ENCODE data around the gene LRBA. TPM values are rescaled to one million over a fixed set of nuclear protein-coding genes. Genes with fewer than 3 reads are reported as not detected.

LRBA gene
- polyA plus RNA-seq, 6 donors from 2014 or later = 18.0 to 25.7 (median 19.6) TPM

GRCh38 chr4:150863456-150863855 lies 151.6 kb downstream of the LRBA start:
- Mint-ChIP-seq H3K9me3 (peaks cover 0 to 2% (median 0%) of the 10 kb centered on the region in 7 donors), H3K4me1 (no peaks in the 10 kb centered on the region), H3K4me3 (no peak overlapping the region), H3K27ac (no peak overlapping the region), H3K27me3 (no peaks in the 10 kb centered on the region), H3K36me3 (no peaks in the 10 kb centered on the region)
- ATAC-seq (ENCODE audit: low read depth in 2 of 2) (no peak), DNase-seq (no peak)

GRCh38 chr4:150862829-150863228 lies 152.3 kb downstream of the LRBA start:
- Mint-ChIP-seq H3K9me3 (peaks cover 0 to 2% (median 0%) of the 10 kb centered on the region in 7 donors), H3K36me3 (no peaks in the 10 kb centered on the region), H3K27ac (no peak overlapping the region), H3K4me1 (no peaks in the 10 kb centered on the region), H3K27me3 (no peaks in the 10 kb centered on the region), H3K4me3 (no peak overlapping the region)
- no peak for DNase-seq
- no peak for ATAC-seq (ENCODE audit: low read depth in 2 of 2)

- H3K27me3 Mint-ChIP-seq = no peaks in the 10 kb centered on the region
- peak overlapping the region in 1 of 6 donors; percentile 77 for H3K27ac Mint-ChIP-seq
- peaks cover 0 to 2% (median 0%) of the 10 kb centered on the region in 3 donors for H3K4me1 Mint-ChIP-seq
- H3K9me3 Mint-ChIP-seq = peaks cover 0 to 2% (median 0%) of the 10 kb centered on the region in 7 donors
- H3K4me3 Mint-ChIP-seq = no peak overlapping the region
- no peaks in the 10 kb centered on the region for H3K36me3 Mint-ChIP-seq
- no peak for ATAC-seq (ENCODE audit: low read depth in 2 of 2)
- no peak for DNase-seq
Measured at GRCh38 chr4:150859453-150859852, 155.6 kb downstream of the LRBA start.

GRCh38 chr4:150855981-150856510 lies 159.0 kb downstream of the LRBA start:
- Mint-ChIP-seq H3K4me1 (peaks cover 2 to 8% (median 6%) of the 10 kb centered on the region in 3 donors), H3K9me3 (no peaks in the 10 kb centered on the region), H3K4me3 (no peak overlapping the region), H3K27me3 (no peaks in the 10 kb centered on the region), H3K27ac (peak overlapping the region in 2 of 6 donors; percentile 26 to 55), H3K36me3 (peaks cover 10 to 12% of the 10 kb centered on the region in 2 donors)
- no peak for ATAC-seq (ENCODE audit: low read depth in 2 of 2)
- DNase-seq = no peak

GRCh38 chr4:150854600-150854999 lies 160.5 kb downstream of the LRBA start:
- Mint-ChIP-seq H3K4me1 (peaks cover 2 to 8% (median 6%) of the 10 kb centered on the region in 3 donors), H3K27me3 (no peaks in the 10 kb centered on the region), H3K36me3 (peaks cover 12 to 14% of the 10 kb centered on the region in 2 donors), H3K4me3 (no peak overlapping the region), H3K9me3 (no peaks in the 10 kb centered on the region), H3K27ac (peak overlapping the region in 2 of 6 donors; percentile 55 to 77)
- DNase-seq = no peak
- ATAC-seq (ENCODE audit: low read depth in 2 of 2) = no peak

- Mint-ChIP-seq H3K27me3 (no peaks in the 10 kb centered on the region), H3K4me1 (peaks cover 2 to 8% (median 6%) of the 10 kb centered on the region in 3 donors), H3K9me3 (no peaks in the 10 kb centered on the region), H3K4me3 (no peak overlapping the region), H3K27ac (no peak overlapping the region), H3K36me3 (peaks cover 19% of the 10 kb centered on the region in 2 donors)
- ATAC-seq (ENCODE audit: low read depth in 2 of 2) = no peak
- no peak for DNase-seq
Measured at GRCh38 chr4:150853882-150854281, 161.2 kb downstream of the LRBA start.

GRCh38 chr4:150852216-150852615 lies 162.9 kb downstream of the LRBA start:
- no peaks in the 10 kb centered on the region for H3K27me3 Mint-ChIP-seq
- peak overlapping the region in 1 of 6 donors; percentile 0 for H3K27ac Mint-ChIP-seq
- no peaks in the 10 kb centered on the region for H3K9me3 Mint-ChIP-seq
- DNase-seq = no peak
- H3K36me3 Mint-ChIP-seq = peaks cover 27 to 30% of the 10 kb centered on the region in 2 donors
- ATAC-seq (ENCODE audit: low read depth in 2 of 2) = no peak
- H3K4me1 Mint-ChIP-seq = peaks cover 2 to 8% (median 6%) of the 10 kb centered on the region in 3 donors
- no peak overlapping the region for H3K4me3 Mint-ChIP-seq

- H3K36me3 Mint-ChIP-seq = peaks cover 41 to 46% of the 10 kb centered on the region in 2 donors
- H3K4me1 Mint-ChIP-seq = peaks cover 0 to 8% (median 6%) of the 10 kb centered on the region in 3 donors
- H3K27ac Mint-ChIP-seq = no peak overlapping the region
- no peak for DNase-seq
- ATAC-seq (ENCODE audit: low read depth in 2 of 2) = no peak
- H3K27me3 Mint-ChIP-seq = no peaks in the 10 kb centered on the region
- H3K4me3 Mint-ChIP-seq = no peak overlapping the region
- no peaks in the 10 kb centered on the region for H3K9me3 Mint-ChIP-seq
Measured at GRCh38 chr4:150849016-150849415, 166.1 kb downstream of the LRBA start.

GRCh38 chr4:150828159-150828558 lies 186.9 kb downstream of the LRBA start:
- peak; percentile 89 to 92 for ATAC-seq (ENCODE audit: low read depth in 2 of 2)
- H3K27ac Mint-ChIP-seq = peak overlapping the region; percentile 39 to 91 (median 78)
- DNase-seq = peak; percentile 31
- H3K9me3 Mint-ChIP-seq = no peaks in the 10 kb centered on the region
- peaks cover 19 to 31% (median 20%) of the 10 kb centered on the region in 3 donors for H3K4me1 Mint-ChIP-seq
- H3K27me3 Mint-ChIP-seq = no peaks in the 10 kb centered on the region
- peak overlapping the region in 7 of 8 donors; percentile 12 to 71 (median 59) for H3K4me3 Mint-ChIP-seq
- peaks cover 26 to 32% of the 10 kb centered on the region in 2 donors for H3K36me3 Mint-ChIP-seq

GRCh38 chr4:150827226-150827625 lies 187.9 kb downstream of the LRBA start:
- DNase-seq = no peak
- H3K4me1 Mint-ChIP-seq = peaks cover 19 to 31% (median 20%) of the 10 kb centered on the region in 3 donors
- peaks cover 26 to 32% of the 10 kb centered on the region in 2 donors for H3K36me3 Mint-ChIP-seq
- H3K27ac Mint-ChIP-seq = peak overlapping the region in 4 of 6 donors; percentile 23 to 82 (median 68)
- no peaks in the 10 kb centered on the region for H3K27me3 Mint-ChIP-seq
- H3K4me3 Mint-ChIP-seq = peak overlapping the region in 4 of 8 donors; percentile 12 to 66 (median 32)
- ATAC-seq (ENCODE audit: low read depth in 2 of 2) = peak in 1 of 2 donors; percentile 28
- H3K9me3 Mint-ChIP-seq = no peaks in the 10 kb centered on the region

- Mint-ChIP-seq H3K4me3 (no peak overlapping the region), H3K9me3 (no peaks in the 10 kb centered on the region), H3K4me1 (peaks cover 19 to 31% (median 20%) of the 10 kb centered on the region in 3 donors), H3K36me3 (peaks cover 26 to 37% of the 10 kb centered on the region in 2 donors), H3K27me3 (no peaks in the 10 kb centered on the region), H3K27ac (peak overlapping the region in 5 of 6 donors; percentile 34 to 96 (median 64))
- DNase-seq (no peak), ATAC-seq (ENCODE audit: low read depth in 2 of 2) (no peak)
Measured at GRCh38 chr4:150826306-150826705, 188.8 kb downstream of the LRBA start.

GRCh38 chr4:150822407-150822806 lies 192.7 kb downstream of the LRBA start:
- Mint-ChIP-seq H3K4me1 (peaks cover 7 to 22% (median 20%) of the 10 kb centered on the region in 3 donors), H3K27ac (no peak overlapping the region), H3K9me3 (peaks cover 0 to 4% (median 0%) of the 10 kb centered on the region in 7 donors), H3K4me3 (no peak overlapping the region), H3K27me3 (no peaks in the 10 kb centered on the region), H3K36me3 (peaks cover 24 to 35% of the 10 kb centered on the region in 2 donors)
- ATAC-seq (ENCODE audit: low read depth in 2 of 2) (no peak), DNase-seq (no peak)

GRCh38 chr4:150821641-150822040 lies 193.4 kb downstream of the LRBA start:
- Mint-ChIP-seq H3K36me3 (peaks cover 17 to 33% of the 10 kb centered on the region in 2 donors), H3K4me1 (peaks cover 0 to 15% (median 12%) of the 10 kb centered on the region in 3 donors), H3K9me3 (peaks cover 0 to 4% (median 0%) of the 10 kb centered on the region in 7 donors), H3K4me3 (no peak overlapping the region), H3K27me3 (no peaks in the 10 kb centered on the region), H3K27ac (no peak overlapping the region)
- no peak for ATAC-seq (ENCODE audit: low read depth in 2 of 2)
- DNase-seq = no peak

GRCh38 chr4:150820409-150820808 lies 194.7 kb downstream of the LRBA start:
- no peak overlapping the region for H3K4me3 Mint-ChIP-seq
- no peaks in the 10 kb centered on the region for H3K27me3 Mint-ChIP-seq

More at GRCh38 chr4:150820409-150820808, 194.7 kb downstream of the LRBA start:
- no peak overlapping the region for H3K27ac Mint-ChIP-seq
- DNase-seq = no peak
- peaks cover 0 to 14% (median 7%) of the 10 kb centered on the region in 3 donors for H3K4me1 Mint-ChIP-seq
- no peak for ATAC-seq (ENCODE audit: low read depth in 2 of 2)
- peaks cover 0 to 4% (median 0%) of the 10 kb centered on the region in 7 donors for H3K9me3 Mint-ChIP-seq
- peaks cover 8 to 33% of the 10 kb centered on the region in 2 donors for H3K36me3 Mint-ChIP-seq

Measured in naive B cell (primary cell).